ENCODE data around the gene TREM2.
"Not testable (repeated sequence)": the region's sequence is repeated elsewhere in the genome, so short reads cannot be mapped to it uniquely, and the experiment has no call there.

TREM2 gene

GRCh38 chr6:41155132-41155805, 7.6 kb downstream of the TREM2 start:
- DNase-seq (ENCODE audit: low read depth, low spot score): no peak

GRCh38 chr6:41153992-41154625, 8.8 kb downstream of the TREM2 start, which contains the start of gene TREML1:
TREML1 (minus strand) TSS chr6:41154347; CDS start chr6:41154288, 59 bp downstream.
- DNase-seq (ENCODE audit: low read depth, low spot score): no peak

GRCh38 chr6:41153451-41153850, 9.5 kb downstream of the TREM2 start:
- DNase-seq (ENCODE audit: low read depth, low spot score): no peak

- DNase-seq (ENCODE audit: low read depth, low spot score): no peak
Measured at GRCh38 chr6:41150671-41151070, 12.2 kb downstream of the TREM2 start.

- DNase-seq (ENCODE audit: low read depth, low spot score): no peak
Measured at GRCh38 chr6:41147917-41148316, 15.0 kb downstream of the TREM2 start.

GRCh38 chr6:41136911-41137310, 26.0 kb downstream of the TREM2 start:
- DNase-seq (ENCODE audit: low read depth, low spot score): no peak

- no peak for DNase-seq (ENCODE audit: low read depth, low spot score)
Measured at GRCh38 chr6:41135062-41135832, 27.7 kb downstream of the TREM2 start.

GRCh38 chr6:41132254-41132653, 30.7 kb downstream of the TREM2 start:
- no peak for DNase-seq (ENCODE audit: low read depth, low spot score)

GRCh38 chr6:41125282-41125681, 37.6 kb downstream of the TREM2 start:
- no peak for DNase-seq (ENCODE audit: low read depth, low spot score)

- DNase-seq (ENCODE audit: low read depth, low spot score): no peak
Measured at GRCh38 chr6:41122918-41123317, 40.0 kb downstream of the TREM2 start.

GRCh38 chr6:41122373-41122772, 40.5 kb downstream of the TREM2 start:
- DNase-seq (ENCODE audit: low read depth, low spot score): no peak

GRCh38 chr6:41120058-41120457, 42.9 kb downstream of the TREM2 start:
- DNase-seq (ENCODE audit: low read depth, low spot score): no peak

GRCh38 chr6:41119508-41119907, 43.4 kb downstream of the TREM2 start:
- no peak for DNase-seq (ENCODE audit: low read depth, low spot score)

- not testable (repeated sequence) for DNase-seq (ENCODE audit: low read depth, low spot score)
Measured at GRCh38 chr6:41115027-41115426, 47.9 kb downstream of the TREM2 start.

- DNase-seq (ENCODE audit: low read depth, low spot score): no peak
Measured at GRCh38 chr6:41111017-41111416, 51.9 kb downstream of the TREM2 start.
